Sigmoid colon (tissue), 7 donors: ENCODE results near the gene SGTA. TPM values are rescaled to one million over a fixed set of nuclear protein-coding genes. Genes with fewer than 3 reads are reported as not detected.
A peak's percentile ranks its signal among the peaks of the same experiment; 100 is the strongest.

Experiments used
- DNase-seq: peaks from one replicate; pipeline ENCODE4 v3.0.0-alpha.2; 2019
- H3K27ac ChIP-seq, 4 donors: fragments of 200-600 bp; sonication (generic); one replicate each; pipeline ENCODE4 v1.5.1; 2016 to 2019; ENCODE audit warnings: mild to moderate bottlenecking in 1 of 4
- H3K27me3 ChIP-seq, 3 donors: fragments of 200-600 bp; sonication (generic); one replicate each; pipeline ENCODE4 v1.5.1; 2019; ENCODE audit warnings: mild to moderate bottlenecking in 1 of 3
- H3K36me3 ChIP-seq, 4 donors: fragments of 200-600 bp; sonication (generic); one replicate each; pipeline ENCODE4 v1.5.1; 2016 to 2019
- H3K4me1 ChIP-seq, 4 donors: fragments of 200-600 bp; sonication (generic); one replicate each; pipeline ENCODE4 v1.5.1; 2017 to 2019
- H3K4me3 ChIP-seq, 4 donors: fragments of 200-600 bp; sonication (generic); one replicate each; pipeline ENCODE4 v1.5.1; 2017 to 2019; ENCODE audit warnings: mild to moderate bottlenecking in 2 of 4, moderate library complexity in 1 of 4
- H3K9me3 ChIP-seq, 4 donors: fragments of 200-600 bp in 3 of 4; sonication (generic) in 3 of 4; one replicate each; pipeline versions ENCODE4 v1.5.1 to v1.6.1; 2013 to 2019
- CTCF ChIP-seq, 4 experiments: fragments of 450-650 bp in 3 of 4; fragments of 200-600 bp in 1 of 4; IDR thresholded peaks; one replicate each; pipeline ENCODE4 v1.5.1; 2016 to 2019; ENCODE audit warnings: antibody characterized with exemption in 4 of 4, mild to moderate bottlenecking in 3 of 4, moderate library complexity in 2 of 4
- EP300 ChIP-seq, 4 donors: sonication (generic); formaldehyde crosslinking; IDR thresholded peaks; one replicate each; pipeline ENCODE4 v1.6.1; 2017; ENCODE audit warnings: antibody characterized with exemption in 4 of 4
- POLR2A ChIP-seq, 2 donors: fragments of 450-650 bp; IDR thresholded peaks; one replicate each; pipeline ENCODE4 v1.6.1; 2016; ENCODE audit warnings: antibody characterized with exemption in 2 of 2, mild to moderate bottlenecking in 2 of 2, moderate library complexity in 2 of 2
- POLR2AphosphoS5 ChIP-seq, 4 donors: sonication (generic); formaldehyde crosslinking; IDR thresholded peaks; one replicate each; pipeline ENCODE4 v1.6.1; 2017; ENCODE audit warnings: antibody characterized with exemption in 4 of 4
- WGBS, 2 donors: extraction: QIAGEN DNeasy Blood & Tissue Kit; methylation state at CpG; one replicate each; pipeline ENCODE4 v1.1.7; 2013; 5-methylcytosine and 5-hydroxymethylcytosine counted together
- intact Hi-C: fragments of 100-400 bp; cut with DNase I; formaldehyde crosslinking; loops from one replicate; pipeline ENCODE4 v1.15.1; 2023
- polyA plus RNA-seq, 3 donors: library from polyadenylated mRNA; stranded (reverse); fragments of 200-250 nt; gene quantifications; one replicate each; pipeline ENCODE4 v1.2.3, GENCODE V29; 2013
- total RNA-seq, 4 donors: library from RNA; depleted of rRNA; stranded (reverse); fragments of >200 nt; gene quantifications; one replicate each; pipeline ENCODE4 v1.1.0, GENCODE V29; 2016
- donor health status: healthy with polysubstance abuse.
- donor health status: Bipolar disorder and iron deficiency.
- donor health status: healthy.

Gene SGTA
- total and polyA plus RNA-seq, 7 donors, result 42.5 to 80.7 (median 48.1) TPM

- Histone ChIP-seq H3K27ac (peak within 1 kb of the TSS; percentile 73 to 78 (median 76)), H3K27me3 (peaks cover 0 to 3% (median 0%) of the 10 kb centered on the region in 3 donors), H3K4me1 (peaks cover 0 to 16% (median 15%) of the 10 kb centered on the region in 4 donors), H3K9me3 (no peaks in the 10 kb centered on the region), H3K4me3 (peak within 1 kb of the TSS; percentile 77 to 99 (median 88)), H3K36me3 (peaks cover 0 to 22% (median 13%) of the 10 kb centered on the region in 4 donors)
- DNase-seq, result peak; percentile 99
- TF ChIP-seq POLR2AphosphoS5 (IDR thresholded peaks at IDR 0.05), result peak in 3 of 4 donors; percentile 55 to 67 (median 64)
- peak in 1 of 4 experiments; percentile 39 for TF ChIP-seq CTCF (IDR thresholded peaks at IDR 0.05)
- no peak for TF ChIP-seq EP300 (IDR thresholded peaks at IDR 0.05)
- WGBS, 2 donors, result 1% methylated on average over 64 of the region's 64 CpGs
- intact Hi-C loops, result no loop called here
Observed at GRCh38 chr19:2739602-2740313, 43.3 kb downstream of the SGTA start, which contains the start of gene SLC39A3. TSS of gene SLC39A3 (minus strand) at chr19:2740017. CDS start at chr19:2737257, 2,760 bp downstream.

GRCh38 chr19:2736550-2737190 is 46.4 kb downstream of the SGTA start:
- intact Hi-C loops, result no loop called here
- H3K36me3 ChIP-seq, result peaks cover 0 to 48% (median 17%) of the 10 kb centered on the region in 4 donors
- DNase-seq, result no peak

GRCh38 chr19:2735374-2735773 is 47.7 kb downstream of the SGTA start:
- 96% methylated on average over 12 of the region's 12 CpGs for WGBS, 2 donors
- Histone ChIP-seq H3K27ac (no peak overlapping the region), H3K9me3 (no peaks in the 10 kb centered on the region), H3K4me1 (peaks cover 0 to 16% (median 15%) of the 10 kb centered on the region in 4 donors), H3K36me3 (peaks cover 0 to 48% (median 17%) of the 10 kb centered on the region in 4 donors), H3K4me3 (no peak overlapping the region), H3K27me3 (no peaks in the 10 kb centered on the region)
- DNase-seq, result no peak
- intact Hi-C loops, result no loop called here
- no peak for TF ChIP-seq POLR2A (IDR thresholded peaks at IDR 0.05)

More at GRCh38 chr19:2736550-2737190, 46.4 kb downstream of the SGTA start:
- 96% methylated on average over 15 of the region's 15 CpGs for whole genome bisulfite sequencing, 2 donors
- Histone ChIP-seq H3K4me3 (no peak overlapping the region), H3K27ac (no peak overlapping the region), H3K4me1 (peaks cover 0 to 16% (median 15%) of the 10 kb centered on the region in 4 donors), H3K9me3 (no peaks in the 10 kb centered on the region), H3K27me3 (no peaks in the 10 kb centered on the region)
- TF ChIP-seq CTCF (IDR thresholded peaks at IDR 0.05), result no peak
- no peak for TF ChIP-seq POLR2AphosphoS5 (IDR thresholded peaks at IDR 0.05)
- no peak for TF ChIP-seq POLR2A (IDR thresholded peaks at IDR 0.05)
- no peak for TF ChIP-seq EP300 (IDR thresholded peaks at IDR 0.05)

- 93 to 94% methylated on average over 26 of the region's 26 CpGs for WGBS, 2 donors
- Histone ChIP-seq H3K9me3 (no peaks in the 10 kb centered on the region), H3K4me1 (peaks cover 0 to 16% (median 15%) of the 10 kb centered on the region in 4 donors), H3K36me3 (peaks cover 0 to 48% (median 17%) of the 10 kb centered on the region in 4 donors), H3K4me3 (no peak overlapping the region), H3K27me3 (no peaks in the 10 kb centered on the region), H3K27ac (no peak overlapping the region)
- intact Hi-C loops, result no loop called here
- no peak for DNase-seq
- TF ChIP-seq POLR2AphosphoS5 (IDR thresholded peaks at IDR 0.05) (no peak), CTCF (IDR thresholded peaks at IDR 0.05) (no peak), POLR2A (IDR thresholded peaks at IDR 0.05) (no peak), EP300 (IDR thresholded peaks at IDR 0.05) (no peak)
Observed at GRCh38 chr19:2734589-2735288, 48.3 kb downstream of the SGTA start.
